BLaER1 (cell line): ENCODE measurements around the gene KLHL25.
A peak's percentile ranks its signal among the peaks of the same experiment; 100 is the strongest.

Experiments
- H3K27ac ChIP-seq: shearing (Covaris generic); formaldehyde crosslinking; 2 replicates; pipeline ENCODE4 v1.8.1; 2022
- H3K27me3 ChIP-seq: shearing (Covaris generic); formaldehyde crosslinking; 2 replicates; pipeline ENCODE4 v1.8.1; 2022
- H3K36me3 ChIP-seq: shearing (Covaris generic); formaldehyde crosslinking; 2 replicates; pipeline ENCODE4 v1.8.1; 2022
- H3K4me1 ChIP-seq: shearing (Covaris generic); formaldehyde crosslinking; 2 replicates; pipeline ENCODE4 v1.8.1; 2022
- H3K4me2 ChIP-seq: shearing (Covaris generic); formaldehyde crosslinking; 2 replicates; pipeline ENCODE4 v1.8.1; 2022
- H3K4me3 ChIP-seq: shearing (Covaris generic); formaldehyde crosslinking; 2 replicates; pipeline ENCODE4 v1.8.1; 2022
- H3K9ac ChIP-seq: shearing (Covaris generic); formaldehyde crosslinking; 2 replicates; pipeline ENCODE4 v1.8.1; 2022
- H3K9me3 ChIP-seq: shearing (Covaris generic); formaldehyde crosslinking; 2 replicates; pipeline ENCODE4 v1.8.1; 2022
- H4K20me1 ChIP-seq: shearing (Covaris generic); formaldehyde crosslinking; 2 replicates; pipeline ENCODE4 v1.8.1; 2022
- Cebpa-rat ChIP-seq: shearing (Covaris generic); IDR thresholded peaks from 2 replicates; pipeline ENCODE4 v1.8.1; 2022

Gene KLHL25

GRCh38 chr15:85792912-85793590, 1.7 kb downstream of the KLHL25 start:
- peak overlapping the region; percentile 89 for H3K9ac ChIP-seq
- no peak for TF ChIP-seq Cebpa-rat
- H3K4me1 ChIP-seq: peaks cover 44% of the 10 kb centered on the region
- H3K27ac ChIP-seq: peak overlapping the region; percentile 93
- peak overlapping the region; percentile 96 for H3K4me3 ChIP-seq
- no peaks in the 10 kb centered on the region for H3K27me3 ChIP-seq
- peak overlapping the region; percentile 97 for H3K4me2 ChIP-seq
- peaks cover 48% of the 10 kb centered on the region for H4K20me1 ChIP-seq
- 0 out of 2 replicates have a peak, but pooled peaks cover 5% of the 10 kb centered on the region for H3K9me3 ChIP-seq
- H3K36me3 ChIP-seq: 0 out of 2 replicates have a peak, but pooled peaks cover 16% of the 10 kb centered on the region

GRCh38 chr15:85792102-85792731, 2.5 kb downstream of the KLHL25 start:
- Histone ChIP-seq H3K9me3 (0 out of 2 replicates have a peak, but pooled peaks cover 5% of the 10 kb centered on the region), H3K4me1 (peaks cover 48% of the 10 kb centered on the region), H3K4me2 (peak overlapping the region; percentile 97; the same call in 1 of the 2 replicates), H3K36me3 (0 out of 2 replicates have a peak, but pooled peaks cover 16% of the 10 kb centered on the region), H4K20me1 (peaks cover 53% of the 10 kb centered on the region), H3K27ac (no peak overlapping the region), H3K4me3 (no peak overlapping the region), H3K27me3 (no peaks in the 10 kb centered on the region), H3K9ac (peak overlapping the region; percentile 89; the same call in 1 of the 2 replicates)
- no peak for TF ChIP-seq Cebpa-rat

- Histone ChIP-seq H3K36me3 (0 out of 2 replicates have a peak, but pooled peaks cover 16% of the 10 kb centered on the region), H4K20me1 (peaks cover 66% of the 10 kb centered on the region), H3K4me3 (no peak overlapping the region), H3K9me3 (no peaks in the 10 kb centered on the region), H3K4me1 (peaks cover 59% of the 10 kb centered on the region), H3K9ac (no peak overlapping the region), H3K27ac (0 out of 2 replicates have a peak overlapping the region, but pooled peaks have one; percentile 9), H3K4me2 (peak overlapping the region; percentile 0; the same call in 1 of the 2 replicates), H3K27me3 (no peaks in the 10 kb centered on the region)
- no peak for TF ChIP-seq Cebpa-rat
Measured at GRCh38 chr15:85789496-85789875, 5.2 kb downstream of the KLHL25 start.

- Histone ChIP-seq H3K4me2 (peak overlapping the region; percentile 0; the same call in 1 of the 2 replicates), H3K36me3 (0 out of 2 replicates have a peak, but pooled peaks cover 16% of the 10 kb centered on the region), H3K4me3 (no peak overlapping the region), H3K27me3 (no peaks in the 10 kb centered on the region), H3K4me1 (peaks cover 59% of the 10 kb centered on the region), H3K9ac (no peak overlapping the region), H3K9me3 (no peaks in the 10 kb centered on the region), H3K27ac (no peak overlapping the region), H4K20me1 (peaks cover 66% of the 10 kb centered on the region)
- TF ChIP-seq Cebpa-rat: no peak
Measured at GRCh38 chr15:85788771-85789495, 5.8 kb downstream of the KLHL25 start.

- TF ChIP-seq Cebpa-rat: no peak
- no peaks in the 10 kb centered on the region for H3K27me3 ChIP-seq
- no peak overlapping the region for H3K4me3 ChIP-seq
- no peak overlapping the region for H3K27ac ChIP-seq
- H3K4me1 ChIP-seq: peaks cover 64% of the 10 kb centered on the region
- no peaks in the 10 kb centered on the region for H3K9me3 ChIP-seq
- H3K4me2 ChIP-seq: peak overlapping the region; percentile 70
- peaks cover 66% of the 10 kb centered on the region for H4K20me1 ChIP-seq
- no peak overlapping the region for H3K9ac ChIP-seq
- H3K36me3 ChIP-seq: 0 out of 2 replicates have a peak, but pooled peaks cover 16% of the 10 kb centered on the region
Measured at GRCh38 chr15:85786781-85787114, 8.0 kb downstream of the KLHL25 start.

- 0 out of 2 replicates have a peak overlapping the region, but pooled peaks have one; percentile 41 for H3K27ac ChIP-seq
- H3K4me2 ChIP-seq: peak overlapping the region; percentile 70
- no peaks in the 10 kb centered on the region for H3K27me3 ChIP-seq
- H3K9ac ChIP-seq: no peak overlapping the region
- no peak overlapping the region for H3K4me3 ChIP-seq
- H3K4me1 ChIP-seq: peaks cover 70% of the 10 kb centered on the region
- H4K20me1 ChIP-seq: peaks cover 67% of the 10 kb centered on the region
- no peak for TF ChIP-seq Cebpa-rat
- no peaks in the 10 kb centered on the region for H3K9me3 ChIP-seq
- 0 out of 2 replicates have a peak, but pooled peaks cover 16% of the 10 kb centered on the region for H3K36me3 ChIP-seq
Measured at GRCh38 chr15:85785887-85786780, 8.6 kb downstream of the KLHL25 start.

GRCh38 chr15:85782064-85782463, 12.7 kb downstream of the KLHL25 start:
- no peak overlapping the region for H3K27ac ChIP-seq
- H3K36me3 ChIP-seq: 0 out of 2 replicates have a peak, but pooled peaks cover 7% of the 10 kb centered on the region
- H3K4me1 ChIP-seq: peaks cover 75% of the 10 kb centered on the region
- no peaks in the 10 kb centered on the region for H3K27me3 ChIP-seq
- H3K4me2 ChIP-seq: peak overlapping the region; percentile 45
- peaks cover 72% of the 10 kb centered on the region for H4K20me1 ChIP-seq
- TF ChIP-seq Cebpa-rat: no peak
- no peak overlapping the region for H3K4me3 ChIP-seq
- H3K9me3 ChIP-seq: no peaks in the 10 kb centered on the region
- no peak overlapping the region for H3K9ac ChIP-seq

GRCh38 chr15:85781099-85781498, 13.6 kb downstream of the KLHL25 start:
- Histone ChIP-seq H3K4me1 (peaks cover 66% of the 10 kb centered on the region), H3K4me3 (no peak overlapping the region), H3K9ac (no peak overlapping the region), H3K36me3 (0 out of 2 replicates have a peak, but pooled peaks cover 7% of the 10 kb centered on the region), H4K20me1 (peaks cover 69% of the 10 kb centered on the region), H3K9me3 (no peaks in the 10 kb centered on the region), H3K4me2 (peak overlapping the region; percentile 59), H3K27me3 (no peaks in the 10 kb centered on the region), H3K27ac (no peak overlapping the region)
- TF ChIP-seq Cebpa-rat: no peak
